Prostate gland (tissue), 2 donors: ENCODE data around the gene SS18L1.

Experiments used
- POLR2A ChIP-seq: fragments of 450-650 bp; IDR thresholded peaks from one replicate; pipeline ENCODE4 v1.6.1; 2016; ENCODE audit warnings: antibody characterized with exemption, mild to moderate bottlenecking
- POLR2AphosphoS5 ChIP-seq: sonication (generic); formaldehyde crosslinking; IDR thresholded peaks from one replicate; pipeline ENCODE4 v1.6.1; 2017; ENCODE audit warnings: antibody characterized with exemption
- TF ChIP-seq, protein P1 (sequence below), 4 experiments: fragments of 200-600 bp in 2 of 4; fragments of 450-650 bp in 2 of 4; sonication (generic) in 2 of 4; IDR thresholded peaks; 1 replicate in 3 of 4; 2 replicates in 1 of 4; pipeline ENCODE4 v1.5.1; 2016 to 2019; ENCODE audit warnings: antibody characterized with exemption in 4 of 4, mild to moderate bottlenecking in 2 of 4, moderate library complexity in 2 of 4

GRCh38 chr20:62175711-62176110, 32.1 kb downstream of the SS18L1 start:
- TF ChIP-seq, protein P1, sequence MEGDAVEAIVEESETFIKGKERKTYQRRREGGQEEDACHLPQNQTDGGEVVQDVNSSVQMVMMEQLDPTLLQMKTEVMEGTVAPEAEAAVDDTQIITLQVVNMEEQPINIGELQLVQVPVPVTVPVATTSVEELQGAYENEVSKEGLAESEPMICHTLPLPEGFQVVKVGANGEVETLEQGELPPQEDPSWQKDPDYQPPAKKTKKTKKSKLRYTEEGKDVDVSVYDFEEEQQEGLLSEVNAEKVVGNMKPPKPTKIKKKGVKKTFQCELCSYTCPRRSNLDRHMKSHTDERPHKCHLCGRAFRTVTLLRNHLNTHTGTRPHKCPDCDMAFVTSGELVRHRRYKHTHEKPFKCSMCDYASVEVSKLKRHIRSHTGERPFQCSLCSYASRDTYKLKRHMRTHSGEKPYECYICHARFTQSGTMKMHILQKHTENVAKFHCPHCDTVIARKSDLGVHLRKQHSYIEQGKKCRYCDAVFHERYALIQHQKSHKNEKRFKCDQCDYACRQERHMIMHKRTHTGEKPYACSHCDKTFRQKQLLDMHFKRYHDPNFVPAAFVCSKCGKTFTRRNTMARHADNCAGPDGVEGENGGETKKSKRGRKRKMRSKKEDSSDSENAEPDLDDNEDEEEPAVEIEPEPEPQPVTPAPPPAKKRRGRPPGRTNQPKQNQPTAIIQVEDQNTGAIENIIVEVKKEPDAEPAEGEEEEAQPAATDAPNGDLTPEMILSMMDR (IDR thresholded peaks at IDR 0.05): no peak
- no peak for TF ChIP-seq POLR2A
- no peak for TF ChIP-seq POLR2AphosphoS5
